GM12878 (cell line): Measurements from ENCODE around the gene WDFY4.

Experiments used
- GABPA ChIP-seq: IDR thresholded peaks from 2 replicates; pipeline ENCODE4 v1.6.1; 2014; ENCODE audit warnings: antibody characterized with exemption, low read depth, mild to moderate bottlenecking, inconsistent platforms
- NFIC ChIP-seq: IDR thresholded peaks from 2 replicates; pipeline ENCODE4 v1.6.1; 2012; ENCODE audit warnings: low read depth, mild to moderate bottlenecking, inconsistent platforms, low read length, moderate library complexity
- POLR2A ChIP-seq: IDR thresholded peaks from 2 replicates; pipeline ENCODE4 v1.6.1; 2011; ENCODE audit warnings: low read depth, mild to moderate bottlenecking, low read length

GRCh38 chr10:48835781-48836180, 151.1 kb downstream of the WDFY4 start:
- no peak for TF ChIP-seq NFIC
- TF ChIP-seq POLR2A: no peak
- TF ChIP-seq GABPA: no peak
